Mesenchymal stem cell (in vitro differentiated cells and primary cell): ENCODE results near the gene DUOXA2.
A peak's percentile ranks its signal among the peaks of the same experiment; 100 is the strongest.

Source experiments
- DNase-seq: peaks from one replicate; pipeline ENCODE4 v3.0.0-alpha.2; 2013
- H2AFZ ChIP-seq: one replicate; pipeline ENCODE4 v1.6.1; 2013; ENCODE audit warnings: low read depth, mild to moderate bottlenecking, control low read depth, inconsistent platforms, low read length, moderate library complexity
- H2AK5ac ChIP-seq: 2 replicates; pipeline ENCODE4 v1.6.1; 2013; ENCODE audit warnings: low read length, moderate library complexity, mild to moderate bottlenecking, inconsistent platforms; ENCODE audit not compliant: severe bottlenecking
- H2BK120ac ChIP-seq: one replicate; pipeline ENCODE4 v1.6.1; 2013; ENCODE audit warnings: low read depth, mild to moderate bottlenecking, inconsistent platforms, low read length, moderate library complexity
- H2BK12ac ChIP-seq, 2 experiments: one replicate each; pipeline ENCODE4 v1.6.1; 2013; ENCODE audit warnings: inconsistent platforms in 2 of 2, low read length in 2 of 2, mild to moderate bottlenecking in 2 of 2, moderate library complexity in 2 of 2, control low read depth in 1 of 2
- H2BK15ac ChIP-seq: one replicate; pipeline ENCODE4 v1.6.1; 2013; ENCODE audit warnings: mild to moderate bottlenecking, low read depth, inconsistent platforms; ENCODE audit not compliant: poor library complexity, severe bottlenecking
- H2BK5ac ChIP-seq: 2 replicates; pipeline ENCODE4 v1.6.1; 2013; ENCODE audit warnings: low read depth, mild to moderate bottlenecking, low read length, control low read depth, inconsistent platforms; ENCODE audit not compliant: poor library complexity, severe bottlenecking
- H3K14ac ChIP-seq, 2 experiments: one replicate each; pipeline ENCODE4 v1.6.1; 2013; ENCODE audit warnings: inconsistent platforms in 2 of 2, low read length in 2 of 2, control low read depth in 1 of 2, mild to moderate bottlenecking in 1 of 2, moderate library complexity in 1 of 2
- H3K18ac ChIP-seq, 2 experiments: one replicate each; pipeline ENCODE4 v1.6.1; 2013; ENCODE audit warnings: inconsistent platforms in 2 of 2, low read length in 2 of 2, control low read depth in 1 of 2, low read depth in 1 of 2, mild to moderate bottlenecking in 1 of 2
- H3K23ac ChIP-seq, 2 experiments: one replicate each; pipeline ENCODE4 v1.6.1; 2013; ENCODE audit warnings: inconsistent platforms in 2 of 2, low read length in 2 of 2, mild to moderate bottlenecking in 2 of 2, moderate library complexity in 2 of 2, control low read depth in 1 of 2
- H3K27ac ChIP-seq: 2 replicates; pipeline ENCODE4 v1.5.1; 2013; ENCODE audit warnings: mild to moderate bottlenecking, moderate library complexity, low read length, control low read depth, inconsistent platforms; ENCODE audit not compliant: poor library complexity, severe bottlenecking
- H3K27me3 ChIP-seq, 2 experiments: 2 replicates each; pipeline versions ENCODE4 v1.6.1 to v1.7.0; 2013; ENCODE audit warnings: low read length in 2 of 2, mild to moderate bottlenecking in 2 of 2, moderate library complexity in 2 of 2, control low read depth in 1 of 2, inconsistent platforms in 1 of 2; ENCODE audit not compliant: control insufficient read depth in 1 of 2, insufficient read depth in 1 of 2
- H3K36me3 ChIP-seq, 2 experiments: 2 replicates each; pipeline versions ENCODE4 v1.6.1 to v1.7.0; 2013; ENCODE audit warnings: low read length in 2 of 2, control low read depth in 1 of 2, inconsistent platforms in 1 of 2, low read depth in 1 of 2, mild to moderate bottlenecking in 1 of 2; ENCODE audit not compliant: insufficient read depth in 2 of 2, control insufficient read depth in 1 of 2
- H3K4ac ChIP-seq, 2 experiments: one replicate each; pipeline ENCODE4 v1.6.1; 2013; ENCODE audit warnings: inconsistent platforms in 2 of 2, low read length in 2 of 2, mild to moderate bottlenecking in 2 of 2, moderate library complexity in 2 of 2, control low read depth in 1 of 2, low read depth in 1 of 2
- H3K4me1 ChIP-seq: 2 replicates; pipeline ENCODE4 v1.6.1; 2013; ENCODE audit warnings: low read depth, low read length, control low read depth; ENCODE audit not compliant: control insufficient read depth, insufficient read depth
- H3K4me2 ChIP-seq: 2 replicates; pipeline ENCODE4 v1.6.1; 2013; ENCODE audit warnings: low read length, mild to moderate bottlenecking, inconsistent platforms; ENCODE audit not compliant: poor library complexity, severe bottlenecking
- H3K4me3 ChIP-seq, 2 experiments: 2 replicates each; pipeline versions ENCODE4 v1.5.1 to v1.7.0; 2013; ENCODE audit warnings: low read length in 2 of 2, mild to moderate bottlenecking in 2 of 2, control low read depth in 1 of 2, low read depth in 1 of 2; ENCODE audit not compliant: insufficient read depth in 1 of 2
- H3K79me1 ChIP-seq: replicated peaks from 2 replicates; pipeline ENCODE4 v1.6.1; 2013; ENCODE audit warnings: mild to moderate bottlenecking, control low read depth, low read length, inconsistent platforms; ENCODE audit not compliant: poor library complexity, severe bottlenecking
- H3K9ac ChIP-seq: 2 replicates; pipeline ENCODE4 v1.7.0; 2013; ENCODE audit warnings: mild to moderate bottlenecking, low read length, moderate library complexity
- H3K9me3 ChIP-seq: 2 replicates; pipeline ENCODE4 v1.7.0; 2013; ENCODE audit warnings: mild to moderate bottlenecking, low read length; ENCODE audit not compliant: control insufficient read depth
- H4K8ac ChIP-seq: one replicate; pipeline ENCODE4 v1.6.1; 2013; ENCODE audit warnings: inconsistent platforms, mild to moderate bottlenecking, low read length, moderate library complexity
- H4K91ac ChIP-seq: one replicate; pipeline ENCODE4 v1.6.1; 2013; ENCODE audit warnings: mild to moderate bottlenecking, low read length, inconsistent platforms
- WGBS: methylation state at CpG from one replicate; pipeline ENCODE4 v1.1.7; 2013; ENCODE audit warnings: mixed read lengths; 5-methylcytosine and 5-hydroxymethylcytosine counted together

Gene DUOXA2

DNA sequence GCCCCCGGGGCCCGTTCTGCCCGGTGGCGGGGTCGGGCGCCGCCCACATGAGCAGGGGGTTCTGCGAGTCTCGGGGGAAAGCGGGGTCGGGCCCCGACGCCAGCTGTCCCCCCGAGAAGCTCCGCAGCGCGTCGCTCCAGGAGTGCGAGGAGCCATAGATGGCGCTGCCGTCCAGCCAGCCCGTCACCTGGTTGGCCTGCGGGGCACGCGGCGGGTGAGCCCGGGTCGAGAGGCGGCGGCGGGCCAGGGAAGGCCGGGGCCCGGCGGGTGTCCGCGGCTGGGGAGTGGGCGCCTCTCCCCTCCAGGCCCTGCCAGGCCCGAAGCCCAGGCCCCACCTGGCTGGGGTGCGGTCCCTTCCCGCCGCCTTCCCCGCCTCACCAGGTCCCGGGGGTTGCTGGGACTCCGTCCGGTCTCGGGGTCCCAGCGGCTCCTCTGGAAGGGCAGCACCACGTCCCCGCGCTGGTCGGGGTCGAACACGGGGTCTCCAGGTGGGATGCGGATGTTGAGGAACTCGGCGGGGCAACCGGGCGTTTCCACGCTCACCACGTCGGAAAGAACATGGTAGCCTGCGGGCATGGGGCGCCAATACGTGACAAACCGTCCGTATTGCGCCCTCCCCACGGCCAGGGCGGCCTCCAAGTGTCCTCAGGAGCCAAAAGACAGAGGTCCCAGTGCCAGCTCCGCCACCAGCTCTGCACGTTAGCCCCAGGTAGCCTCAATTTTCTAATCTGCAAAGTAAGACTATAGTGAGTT is 2.6 kb upstream of the DUOXA2 start:
- no peak overlapping the region for H2BK12ac ChIP-seq
- DNase-seq: no peak
- H3K4me1 ChIP-seq: peaks cover 20% of the 10 kb centered on the region
- H3K36me3 ChIP-seq: no peaks in the 10 kb centered on the region
- no peak overlapping the region for H3K4me3 ChIP-seq
- no peaks in the 10 kb centered on the region for H3K79me1 ChIP-seq
- no peak overlapping the region for H3K4me2 ChIP-seq
- no peak overlapping the region for H2AK5ac ChIP-seq
- H2AFZ ChIP-seq: no peak overlapping the region
- no peak overlapping the region for H3K4ac ChIP-seq
- no peak overlapping the region for H2BK15ac ChIP-seq
- H3K9ac ChIP-seq: no peak overlapping the region
- WGBS: 8% methylated on average over 69 of the region's 71 CpGs
- no peak overlapping the region for H3K23ac ChIP-seq
- no peak overlapping the region for H2BK5ac ChIP-seq
- no peak overlapping the region for H3K14ac ChIP-seq
- H4K8ac ChIP-seq: no peak overlapping the region
- no peak overlapping the region for H3K18ac ChIP-seq
- no peak overlapping the region for H2BK120ac ChIP-seq
- H3K27ac ChIP-seq: no peak overlapping the region
- peaks cover 73 to 80% of the 10 kb centered on the region in 2 experiments for H3K27me3 ChIP-seq
- no peak overlapping the region for H4K91ac ChIP-seq
- H3K9me3 ChIP-seq: no peaks in the 10 kb centered on the region

GRCh38 chr15:45112143-45112590 is 2.0 kb upstream of the DUOXA2 start:
- Histone ChIP-seq H3K27ac (no peak overlapping the region), H3K4me2 (no peak overlapping the region), H2BK15ac (no peak overlapping the region), H3K9me3 (no peaks in the 10 kb centered on the region), H3K36me3 (no peaks in the 10 kb centered on the region), H2AFZ (no peak overlapping the region), H3K23ac (no peak overlapping the region), H3K4ac (no peak overlapping the region), H3K18ac (no peak overlapping the region), H2BK5ac (no peak overlapping the region), H2BK120ac (no peak overlapping the region), H3K27me3 (peaks cover 78 to 83% of the 10 kb centered on the region in 2 experiments), H3K4me1 (peaks cover 25% of the 10 kb centered on the region), H2BK12ac (no peak overlapping the region), H4K8ac (no peak overlapping the region), H3K4me3 (peak overlapping the region in 1 of 2 experiments; percentile 8), H4K91ac (no peak overlapping the region), H2AK5ac (no peak overlapping the region), H3K79me1 (no peaks in the 10 kb centered on the region), H3K9ac (no peak overlapping the region), H3K14ac (no peak overlapping the region)
- WGBS: 2% methylated on average over 9 of the region's 13 CpGs
- no peak for DNase-seq

GRCh38 chr15:45112591-45113379 is 1.3 kb upstream of the DUOXA2 start:
- peaks cover 28% of the 10 kb centered on the region for H3K4me1 ChIP-seq
- H2BK12ac ChIP-seq: no peak overlapping the region
- no peak overlapping the region for H3K4ac ChIP-seq
- no peak overlapping the region for H3K18ac ChIP-seq
- H3K4me3 ChIP-seq: peak overlapping the region in 1 of 2 experiments; percentile 8
- H3K9me3 ChIP-seq: no peaks in the 10 kb centered on the region
- H2BK5ac ChIP-seq: no peak overlapping the region
- DNase-seq: no peak
- H2AFZ ChIP-seq: no peak overlapping the region
- H2AK5ac ChIP-seq: no peak overlapping the region
- no peak overlapping the region for H3K9ac ChIP-seq
- WGBS: 3% methylated on average over 52 of the region's 58 CpGs
- H2BK15ac ChIP-seq: no peak overlapping the region
- H3K36me3 ChIP-seq: no peaks in the 10 kb centered on the region
- H4K8ac ChIP-seq: no peak overlapping the region
- H3K23ac ChIP-seq: no peak overlapping the region
- H3K79me1 ChIP-seq: no peaks in the 10 kb centered on the region
- no peak overlapping the region for H4K91ac ChIP-seq
- H3K27ac ChIP-seq: no peak overlapping the region
- peaks cover 84 to 89% of the 10 kb centered on the region in 2 experiments for H3K27me3 ChIP-seq
- H2BK120ac ChIP-seq: no peak overlapping the region
- no peak overlapping the region for H3K14ac ChIP-seq
- no peak overlapping the region for H3K4me2 ChIP-seq

DNA sequence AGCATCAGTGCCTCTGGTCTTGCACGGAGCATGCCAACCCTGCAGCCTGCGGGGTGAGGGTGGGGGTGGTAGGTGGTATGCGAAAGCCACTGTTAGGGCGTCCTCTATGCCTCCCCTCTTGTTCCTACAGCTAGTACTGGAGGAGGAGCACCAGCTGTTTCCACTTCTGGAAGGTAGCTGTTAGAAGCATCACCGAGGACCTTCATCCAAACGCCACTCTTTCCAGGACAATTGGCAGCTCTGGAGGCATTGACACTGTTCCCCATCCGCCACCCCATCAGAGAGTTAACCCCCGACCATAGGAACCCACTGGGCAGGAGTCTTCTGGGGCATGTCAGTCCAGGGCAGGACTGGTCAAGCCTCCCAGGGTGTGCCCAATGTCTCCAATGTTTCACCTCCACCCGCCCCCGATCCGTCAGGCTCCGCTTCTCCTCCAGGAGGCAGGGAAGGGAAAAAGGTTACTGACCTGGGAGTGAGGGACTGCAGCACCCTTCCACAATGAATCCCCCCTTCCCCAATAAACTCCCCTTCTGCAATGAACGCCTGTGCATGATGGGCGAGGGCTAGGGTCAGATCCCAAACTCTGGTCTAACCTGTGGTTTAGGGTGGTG is 641 bp upstream of the DUOXA2 start:
- Histone ChIP-seq H3K14ac (no peak overlapping the region), H2BK12ac (no peak overlapping the region)

More for the DNA sequence above, 641 bp upstream of the DUOXA2 start:
- H3K4me1 ChIP-seq: peaks cover 28% of the 10 kb centered on the region
- H2BK120ac ChIP-seq: no peak overlapping the region
- H3K4me2 ChIP-seq: no peak overlapping the region
- no peaks in the 10 kb centered on the region for H3K36me3 ChIP-seq
- peaks cover 86% of the 10 kb centered on the region in 2 experiments for H3K27me3 ChIP-seq
- no peak for DNase-seq
- no peak overlapping the region for H2AFZ ChIP-seq
- no peak overlapping the region for H3K4ac ChIP-seq
- H3K9me3 ChIP-seq: no peaks in the 10 kb centered on the region
- 5% methylated on average over 11 of the region's 14 CpGs for WGBS
- no peak overlapping the region for H3K18ac ChIP-seq
- H2BK5ac ChIP-seq: no peak overlapping the region
- no peak overlapping the region for H3K4me3 ChIP-seq
- no peak overlapping the region for H3K27ac ChIP-seq
- no peak overlapping the region for H2BK15ac ChIP-seq
- H2AK5ac ChIP-seq: no peak overlapping the region
- H4K91ac ChIP-seq: no peak overlapping the region
- no peak overlapping the region for H4K8ac ChIP-seq
- H3K79me1 ChIP-seq: no peaks in the 10 kb centered on the region
- no peak overlapping the region for H3K9ac ChIP-seq
- no peak overlapping the region for H3K23ac ChIP-seq
